HG03558 (cell line): ENCODE measurements around the gene WDR55.
A peak's percentile ranks its signal among the peaks of the same experiment; 100 is the strongest.
"Not testable (repeated sequence)": the region's sequence is repeated elsewhere in the genome, so short reads cannot be mapped to it uniquely, and the experiment has no call there.

ENCODE experiments used
- ATAC-seq: cut with Tn5 transposase; IDR thresholded peaks from one replicate; pipeline ENCODE4 v1.9.1; 2021; ENCODE audit warnings: moderate number of reproducible peaks; ENCODE audit not compliant: unreplicated experiment; ENCODE audit errors: extremely low read depth

WDR55 gene

GRCh38 chr5:140641716-140642115, 23.0 kb upstream of the WDR55 start:
- no peak for ATAC-seq

DNA sequence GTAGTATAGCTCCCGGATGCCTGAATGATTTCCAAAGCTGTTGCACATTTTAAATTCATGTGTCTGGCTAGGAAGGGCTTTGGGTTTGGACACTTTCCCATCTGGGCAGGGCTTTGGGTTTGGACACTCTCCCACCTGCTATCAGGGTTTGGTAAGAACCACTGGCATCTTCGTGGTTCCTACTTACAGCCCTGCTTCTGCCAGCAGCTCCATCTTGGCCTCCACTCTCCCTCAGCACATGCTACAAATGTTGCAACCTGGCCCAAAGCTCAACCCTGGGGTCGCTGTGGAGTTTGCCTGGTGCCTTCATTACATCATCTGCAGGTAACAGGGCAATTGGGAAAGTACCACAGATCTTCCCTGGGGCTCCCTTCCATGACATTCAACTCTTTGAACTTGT, 22.0 kb upstream of the WDR55 start:
- no peak for ATAC-seq

DNA sequence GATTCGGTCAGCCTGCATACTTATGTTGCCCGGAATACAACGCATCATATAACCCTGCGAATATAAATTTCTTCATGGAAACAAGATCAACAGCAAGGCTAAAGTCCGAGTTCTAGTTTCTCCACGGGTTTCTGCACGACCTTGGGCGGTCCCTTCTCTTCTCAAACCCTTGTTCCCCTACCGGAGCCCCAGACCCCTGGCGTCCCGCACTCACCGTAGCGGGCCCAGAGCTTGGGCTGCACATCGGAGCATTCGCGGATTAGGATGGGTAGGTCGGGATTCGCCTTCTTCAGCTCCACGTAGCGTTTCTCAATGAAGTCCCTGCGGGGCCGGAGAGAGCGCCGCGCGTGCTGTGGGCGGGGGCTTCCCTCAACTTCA, 17.7 kb upstream of the WDR55 start:
- peak; percentile 3 for ATAC-seq

GRCh38 chr5:140658870-140659269, 5.8 kb upstream of the WDR55 start:
- no peak for ATAC-seq

DNA sequence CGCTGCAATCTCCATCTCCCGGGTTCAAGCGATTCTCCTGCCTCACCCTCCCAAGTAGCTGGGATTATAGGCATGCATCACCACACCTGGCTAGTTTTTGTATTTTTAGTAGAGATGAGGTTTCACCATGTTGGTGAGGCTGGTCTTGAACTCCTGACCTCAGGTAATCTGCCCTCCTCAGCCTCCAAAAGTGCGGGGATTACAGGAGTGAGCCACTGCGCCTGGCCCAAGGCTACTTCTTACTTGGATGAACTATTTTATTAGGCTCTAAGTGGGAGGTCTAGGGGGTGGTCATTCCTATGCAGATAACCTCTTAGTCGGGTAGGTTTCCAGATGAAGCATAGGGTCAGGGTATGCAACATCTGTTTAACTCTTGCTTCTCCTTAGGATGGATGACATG, 4.3 kb upstream of the WDR55 start:
- ATAC-seq: not testable (repeated sequence)

GRCh38 chr5:140664030-140664358, 710 bp upstream of the WDR55 start:
- ATAC-seq: no peak

- ATAC-seq: not testable (repeated sequence)
Observed at GRCh38 chr5:140671035-140671434, 6.3 kb downstream of the WDR55 start.

- ATAC-seq: no peak
Observed at GRCh38 chr5:140671472-140672125, 6.9 kb downstream of the WDR55 start.

- ATAC-seq: no peak
Observed at GRCh38 chr5:140672455-140673186, 7.9 kb downstream of the WDR55 start.

GRCh38 chr5:140673187-140673976, 8.7 kb downstream of the WDR55 start, which contains the start of gene DND1:
TSS of gene DND1 (minus strand) at chr5:140673576. CDS start at chr5:140673542, 34 bp downstream.
- ATAC-seq: no peak

- ATAC-seq: no peak
Observed at GRCh38 chr5:140674211-140674610, 9.5 kb downstream of the WDR55 start.

GRCh38 chr5:140674629-140675028, 9.9 kb downstream of the WDR55 start:
- ATAC-seq: no peak

DNA sequence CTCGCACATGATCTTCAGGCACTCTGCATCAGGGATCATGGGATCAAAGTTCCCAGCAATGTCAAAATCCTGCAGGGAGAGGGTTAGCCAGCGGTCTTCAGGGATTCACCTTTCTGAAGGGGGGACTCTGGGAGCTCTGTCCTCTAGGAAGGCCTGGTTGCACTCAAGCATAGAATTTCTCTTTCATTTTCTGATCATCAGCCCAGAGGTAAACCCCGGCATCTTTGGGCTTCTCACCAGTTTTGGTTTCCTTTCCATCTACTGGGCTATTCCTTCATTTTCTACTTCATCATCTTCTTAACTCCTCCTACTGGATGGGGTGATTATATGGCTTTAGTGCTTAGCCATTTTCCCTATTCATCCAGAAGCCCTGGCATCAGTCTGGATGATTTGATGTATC, 13.2 kb downstream of the WDR55 start:
- peak; percentile 54 for ATAC-seq

- ATAC-seq: no peak
Observed at GRCh38 chr5:140678993-140679392, 14.3 kb downstream of the WDR55 start.

DNA sequence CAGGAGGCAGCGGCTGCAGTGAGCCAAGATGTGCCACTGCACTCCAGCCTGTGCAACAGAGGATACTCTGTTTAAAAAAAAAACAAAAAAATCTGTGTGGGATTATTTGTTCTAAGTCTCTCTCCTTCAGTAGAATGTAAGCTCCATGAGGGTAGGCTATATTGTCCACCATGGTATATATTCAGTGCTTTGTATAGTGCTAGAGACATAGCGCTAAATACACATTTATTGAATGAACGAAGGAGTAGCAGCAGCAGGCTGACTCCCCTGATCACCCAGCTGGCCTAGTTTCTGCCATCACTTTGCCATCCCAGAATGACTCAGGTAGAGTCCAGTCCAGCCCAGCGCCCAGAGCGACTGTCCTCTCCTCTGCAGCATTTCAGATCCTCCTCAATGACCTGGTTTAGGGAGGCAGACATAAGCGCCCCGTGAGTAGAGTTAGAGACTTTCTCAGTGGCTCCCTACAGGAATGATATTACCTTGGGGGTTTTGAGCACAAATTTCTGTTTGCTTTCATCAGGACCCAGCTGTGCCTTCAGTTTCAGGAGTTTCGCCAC, 25.8 kb downstream of the WDR55 start:
- no peak for ATAC-seq

DNA sequence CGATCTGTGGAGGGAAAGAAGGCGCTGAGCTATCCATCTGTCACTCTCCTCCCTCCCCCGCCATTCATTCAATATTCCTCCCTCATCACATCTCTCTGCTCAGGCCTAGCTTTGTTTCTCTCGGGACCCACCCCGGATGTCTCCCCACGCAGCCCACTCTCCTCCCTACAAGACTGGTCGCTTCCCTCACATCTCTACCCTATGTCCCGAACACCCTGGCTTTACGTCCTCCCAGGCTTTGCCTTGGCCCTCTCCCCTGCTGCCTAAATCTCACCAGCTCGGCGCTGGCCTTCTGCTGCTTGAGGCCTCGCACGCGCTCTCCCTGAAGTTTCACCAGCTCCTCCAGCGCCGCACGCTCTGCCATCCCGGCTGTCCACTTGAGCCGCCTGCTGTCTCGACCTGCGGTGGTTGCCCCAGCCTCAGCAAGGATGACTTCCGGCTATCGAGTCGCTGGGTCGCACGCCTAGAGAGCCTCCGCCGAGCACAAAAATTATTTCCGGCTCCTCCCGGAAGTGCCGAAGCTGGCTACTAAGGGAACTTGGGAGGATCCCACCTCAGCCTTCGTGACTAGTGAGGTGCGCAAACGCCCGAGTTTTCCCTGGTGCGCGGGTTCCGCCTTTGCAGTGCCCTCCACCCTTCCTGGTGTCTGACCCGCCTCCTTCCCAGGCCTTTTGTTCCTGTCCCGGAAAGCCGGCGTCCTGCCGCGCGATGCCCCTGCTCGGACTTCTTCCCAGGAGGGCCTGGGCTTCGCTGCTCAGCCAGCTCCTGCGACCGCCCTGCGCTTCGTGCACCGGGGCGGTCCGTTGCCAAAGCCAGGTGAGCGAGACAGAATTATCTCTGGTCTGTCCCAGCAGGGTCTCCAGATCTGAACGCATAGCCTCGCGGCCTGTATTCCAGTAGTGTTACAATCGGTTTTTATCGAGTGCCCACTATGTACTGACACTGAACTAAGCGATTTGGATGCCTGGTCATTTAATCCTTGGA, 26.5 kb downstream of the WDR55 start, which contains the start of the genes HARS1 and HARS2:
Gene HARS1 (minus strand): TSS at position 430 of the 984 bp plus-strand sequence. CDS start 66 bp downstream, at position 364.
Gene HARS2 (plus strand): TSS at position 515 of the 984 bp plus-strand sequence. CDS start 194 bp downstream, at position 709.
- peak; percentile 92 for ATAC-seq

GRCh38 chr5:140694276-140694675, 29.6 kb downstream of the WDR55 start:
- ATAC-seq: no peak

DNA sequence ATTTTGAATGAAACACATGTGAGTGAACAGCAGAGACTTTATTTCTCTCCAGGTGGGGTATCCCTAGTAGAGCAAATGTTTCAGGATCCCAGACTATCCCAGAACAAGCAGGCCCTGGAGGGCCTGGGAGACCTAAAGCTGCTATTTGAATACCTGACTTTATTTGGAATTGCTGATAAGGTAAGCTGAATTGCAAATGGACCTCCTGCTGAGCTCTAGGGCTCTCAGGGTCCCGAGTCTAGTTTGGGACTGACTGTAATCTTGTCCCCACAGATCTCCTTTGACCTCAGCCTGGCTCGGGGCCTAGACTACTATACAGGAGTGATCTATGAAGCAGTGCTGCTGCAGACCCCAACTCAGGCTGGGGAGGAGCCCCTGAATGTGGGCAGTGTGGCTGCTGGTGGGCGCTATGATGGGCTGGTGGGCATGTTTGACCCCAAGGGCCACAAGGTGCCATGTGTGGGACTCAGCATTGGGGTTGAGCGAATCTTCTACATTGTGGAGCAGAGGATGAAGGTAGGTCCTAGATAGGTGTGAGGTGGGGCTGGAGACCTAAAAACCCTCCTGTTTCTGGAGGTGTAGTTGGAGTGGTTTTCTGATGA, 32.3 kb downstream of the WDR55 start:
- no peak for ATAC-seq
